Endothelial cell of umbilical vein (primary cell): ENCODE data around the gene CPXM2.

Experiments used
- CTCF ChIP-seq, 2 donors: IDR thresholded peaks; 1 replicate in 1 of 2; 2 replicates in 1 of 2; pipeline ENCODE4 v1.5.1; 2011; ENCODE audit warnings: low read length in 2 of 2, mild to moderate bottlenecking in 2 of 2, moderate library complexity in 2 of 2, control low read depth in 1 of 2, inconsistent platforms in 1 of 2, low read depth in 1 of 2; ENCODE audit not compliant: insufficient read depth in 1 of 2; ENCODE audit errors: extremely low read depth in 1 of 2
- JUN ChIP-seq: IDR thresholded peaks from 2 replicates; pipeline ENCODE4 v1.6.1; 2011; ENCODE audit warnings: borderline replicate concordance, low read depth; ENCODE audit not compliant: insufficient read length, insufficient read depth
- POLR2AphosphoS5 ChIP-seq: IDR thresholded peaks from 2 replicates; pipeline ENCODE4 v1.6.1; 2012; ENCODE audit warnings: low read depth, mild to moderate bottlenecking, control low read depth, low read length, moderate library complexity; ENCODE audit not compliant: insufficient read depth

- TF ChIP-seq CTCF (IDR thresholded peaks at IDR 0.05; ENCODE audit: extremely low read depth in 1 of 2, insufficient read depth in 1 of 2, low read depth in 1 of 2, low read length in 2 of 2): no peak
- TF ChIP-seq POLR2AphosphoS5: no peak
- TF ChIP-seq JUN: no peak
Observed at GRCh38 chr10:123865350-123865749, 26.3 kb downstream of the CPXM2 start.
